WTC11 (cell line): ENCODE results near the gene APOH. TPM values are rescaled to one million over a fixed set of nuclear protein-coding genes. Genes with fewer than 3 reads are reported as not detected.

ENCODE experiments used
- ATAC-seq: fragments of 200-7000 bp; cut with Tn5 transposase; 2 replicates; pipeline ENCODE4 v1.10.0; 2021; ENCODE audit warnings: mild to moderate bottlenecking, moderate library complexity
- CTCF ChIA-PET: fragments of 300-600 bp; sonication (Branson Sonifier 250); formaldehyde crosslinking; loops from one replicate; lab custom pipeline; 2021; ENCODE audit warnings: antibody characterized with exemption; lab: Charles Lee
- POLR2A ChIA-PET: fragments of 350-600 bp; sonication (Branson Sonifier 250); formaldehyde crosslinking; loops from one replicate; lab custom pipeline; 2021; ENCODE audit warnings: antibody characterized with exemption; lab: Charles Lee
- DNase-seq: peaks from one replicate; pipeline ENCODE4 v3.0.0; 2021; ENCODE audit warnings: low spot score
- H3K27ac Mint-ChIP-seq: 2 replicates; pipeline ENCODE4 v1.8.0; 2021; ENCODE audit warnings: mixed read lengths
- H3K27me3 Mint-ChIP-seq: 2 replicates; pipeline ENCODE4 v1.8.0; 2021; ENCODE audit warnings: low read depth, mild to moderate bottlenecking, moderate library complexity, mixed read lengths
- H3K36me3 Mint-ChIP-seq: 2 replicates; pipeline ENCODE4 v1.8.0; 2021; ENCODE audit warnings: mixed read lengths
- H3K4me1 Mint-ChIP-seq: 2 replicates; pipeline ENCODE4 v1.8.0; 2022; ENCODE audit warnings: mixed read lengths
- H3K4me3 Mint-ChIP-seq: 2 replicates; pipeline ENCODE4 v1.8.0; 2021; ENCODE audit warnings: mild to moderate bottlenecking, moderate library complexity, mixed read lengths
- H3K9me3 Mint-ChIP-seq: 2 replicates; pipeline ENCODE4 v1.8.0; 2021; ENCODE audit warnings: mixed read lengths
- AR ChIP-seq: fragments of 250-450 bp; sonication (Bioruptor Pico); IDR thresholded peaks from 2 replicates; pipeline ENCODE4 v1.9.0; 2021; ENCODE audit warnings: mild to moderate bottlenecking
- ARID4B ChIP-seq: sonication (generic); formaldehyde crosslinking; IDR thresholded peaks from 2 replicates; pipeline ENCODE4 v1.8.0; 2023; ENCODE audit warnings: missing genetic modification reagents, mild to moderate bottlenecking, borderline replicate concordance
- ATF1 ChIP-seq: sonication (generic); formaldehyde crosslinking; IDR thresholded peaks from 2 replicates; pipeline ENCODE4 v1.8.1; 2023; ENCODE audit warnings: mild to moderate bottlenecking, moderate library complexity, missing genetic modification reagents
- CBFB ChIP-seq: sonication (generic); formaldehyde crosslinking; IDR thresholded peaks from 2 replicates; pipeline ENCODE4 v1.8.1; 2022; ENCODE audit warnings: mild to moderate bottlenecking, low read depth, missing genetic modification reagents
- CDX4 ChIP-seq: fragments of 250-450 bp; sonication (Bioruptor Pico); IDR thresholded peaks from 2 replicates; pipeline ENCODE4 v1.9.0; 2021; ENCODE audit warnings: moderate library complexity, mild to moderate bottlenecking, inconsistent platforms, borderline replicate concordance
- E2F4 ChIP-seq: sonication (generic); formaldehyde crosslinking; IDR thresholded peaks from 2 replicates; pipeline ENCODE4 v1.8.1; 2022; ENCODE audit warnings: low read depth, mild to moderate bottlenecking, moderate library complexity, missing genetic modification reagents, borderline replicate concordance
- E2F5 ChIP-seq: sonication (generic); formaldehyde crosslinking; IDR thresholded peaks from 2 replicates; pipeline ENCODE4 v1.8.1; 2022; ENCODE audit warnings: mild to moderate bottlenecking, moderate library complexity, missing genetic modification reagents
- GABPB1 ChIP-seq: sonication (generic); formaldehyde crosslinking; IDR thresholded peaks from 2 replicates; pipeline ENCODE4 v1.8.1; 2023; ENCODE audit warnings: mild to moderate bottlenecking, missing genetic modification reagents
- IRF2 ChIP-seq: sonication (generic); formaldehyde crosslinking; IDR thresholded peaks from 2 replicates; pipeline ENCODE4 v1.8.0; 2022; ENCODE audit warnings: low read depth, missing genetic modification reagents, borderline replicate concordance
- JAZF1 ChIP-seq: fragments of 250-450 bp; sonication (Bioruptor Pico); IDR thresholded peaks from 2 replicates; pipeline ENCODE4 v1.9.0; 2021; ENCODE audit warnings: moderate library complexity, mild to moderate bottlenecking, inconsistent platforms
- JUN ChIP-seq: sonication (generic); formaldehyde crosslinking; IDR thresholded peaks from 2 replicates; pipeline ENCODE4 v1.8.0; 2023; ENCODE audit warnings: mild to moderate bottlenecking, missing genetic modification reagents
- MAX ChIP-seq: sonication (generic); formaldehyde crosslinking; IDR thresholded peaks from 2 replicates; pipeline ENCODE4 v1.8.0; 2022; ENCODE audit warnings: mild to moderate bottlenecking, missing genetic modification reagents
- MXD4 ChIP-seq: fragments of 250-450 bp; sonication (Bioruptor Pico); IDR thresholded peaks from 2 replicates; pipeline ENCODE4 v1.8.0; 2021; ENCODE audit warnings: mild to moderate bottlenecking, moderate library complexity, borderline replicate concordance
- NFYB ChIP-seq: sonication (generic); formaldehyde crosslinking; conservative IDR thresholded peaks from 2 replicates; pipeline ENCODE4 v1.8.0; 2022; ENCODE audit warnings: low read depth, missing genetic modification reagents
- SMAD3 ChIP-seq: sonication (generic); formaldehyde crosslinking; IDR thresholded peaks from 2 replicates; pipeline ENCODE4 v1.8.0; 2022; ENCODE audit warnings: missing genetic modification reagents, mild to moderate bottlenecking, borderline replicate concordance
- TEAD1 ChIP-seq: sonication (generic); formaldehyde crosslinking; IDR thresholded peaks from 2 replicates; pipeline ENCODE4 v1.8.0; 2022; ENCODE audit warnings: mild to moderate bottlenecking, missing genetic modification reagents
- TP53 ChIP-seq: sonication (generic); formaldehyde crosslinking; IDR thresholded peaks from 2 replicates; pipeline ENCODE4 v1.8.1; 2023; ENCODE audit warnings: mild to moderate bottlenecking, missing genetic modification reagents
- ZNF396 ChIP-seq: fragments of 250-450 bp; sonication (Bioruptor Pico); IDR thresholded peaks from 2 replicates; pipeline ENCODE4 v1.8.0; 2021; ENCODE audit warnings: mild to moderate bottlenecking, moderate library complexity, borderline replicate concordance
- total RNA-seq: library from RNA; stranded (reverse); gene quantifications from 3 replicates; pipeline ENCODE4 v1.2.3, GENCODE V29; 2021

Gene APOH
- total RNA-seq, 1 experiment from 2014 or later: 1.2 TPM

GRCh38 chr17:66185862-66186261 lies 43.4 kb downstream of the APOH start:
- ChIA-PET CTCF (no interaction called here), POLR2A (no interaction called here)
- no peak overlapping the region for H3K27ac Mint-ChIP-seq

GRCh38 chr17:66184392-66184791 lies 44.8 kb downstream of the APOH start:
- CTCF ChIA-PET: no interaction called here

More at GRCh38 chr17:66185862-66186261, 43.4 kb downstream of the APOH start:
- H3K4me3 Mint-ChIP-seq: no peak overlapping the region
- 0 out of 2 replicates have a peak, but pooled peaks cover 3% of the 10 kb centered on the region for H3K9me3 Mint-ChIP-seq
- no peaks in the 10 kb centered on the region for H3K36me3 Mint-ChIP-seq
- peaks cover under 1% of the 10 kb centered on the region for H3K27me3 Mint-ChIP-seq
- peaks cover 1% of the 10 kb centered on the region for H3K4me1 Mint-ChIP-seq
- DNase-seq: no peak
- TF ChIP-seq ZNF396 (CRISPR knock-in tag) (no peak), MAX (no peak), AR (CRISPR knock-in tag) (no peak), CDX4 (CRISPR knock-in tag) (no peak), MXD4 (CRISPR knock-in tag) (no peak), IRF2 (CRISPR knock-in tag) (no peak), TEAD1 (CRISPR knock-in tag) (no peak), JAZF1 (CRISPR knock-in tag) (no peak), NFYB (CRISPR knock-in tag) (no peak)
- ATAC-seq: no peak

GRCh38 chr17:66183529-66183928 lies 45.7 kb downstream of the APOH start:
- ATAC-seq (no peak), DNase-seq (no peak)
- Mint-ChIP-seq H3K4me1 (no peaks in the 10 kb centered on the region), H3K4me3 (no peak overlapping the region), H3K27me3 (no peaks in the 10 kb centered on the region; the same call in 1 of the 2 replicates), H3K9me3 (0 out of 2 replicates have a peak, but pooled peaks cover 3% of the 10 kb centered on the region), H3K36me3 (no peaks in the 10 kb centered on the region), H3K27ac (no peak overlapping the region)
- ChIA-PET POLR2A (no interaction called here), CTCF (no interaction called here)
- TF ChIP-seq ARID4B (CRISPR knock-in tag) (no peak), CBFB (CRISPR knock-in tag) (no peak), JUN (CRISPR knock-in tag) (no peak), E2F5 (CRISPR knock-in tag) (no peak), AR (CRISPR knock-in tag) (no peak), TP53 (CRISPR knock-in tag) (no peak)

More at GRCh38 chr17:66184392-66184791, 44.8 kb downstream of the APOH start:
- no peak for ATAC-seq
- TF ChIP-seq TP53 (CRISPR knock-in tag) (no peak), SMAD3 (CRISPR knock-in tag) (no peak), IRF2 (CRISPR knock-in tag) (no peak), E2F4 (CRISPR knock-in tag) (no peak), GABPB1 (CRISPR knock-in tag) (no peak), ATF1 (CRISPR knock-in tag) (no peak)
- H3K27ac Mint-ChIP-seq: no peak overlapping the region
- POLR2A ChIA-PET: no interaction called here
- 0 out of 2 replicates have a peak, but pooled peaks cover 3% of the 10 kb centered on the region for H3K9me3 Mint-ChIP-seq
- DNase-seq: no peak
- H3K4me3 Mint-ChIP-seq: no peak overlapping the region
- H3K4me1 Mint-ChIP-seq: no peaks in the 10 kb centered on the region
- H3K36me3 Mint-ChIP-seq: no peaks in the 10 kb centered on the region
- no peaks in the 10 kb centered on the region; the same call in 1 of the 2 replicates for H3K27me3 Mint-ChIP-seq
